ENCODE results near the gene IKZF4. TPM values are rescaled to one million over a fixed set of nuclear protein-coding genes. Genes with fewer than 3 reads are reported as not detected.

Gene IKZF4
- total and polyA plus RNA-seq, 2 of the 8 experiments (the other 6 are each of a cell fraction or from before 2014, with no cell fraction given), result 8.0 to 13.3 TPM

DNA sequence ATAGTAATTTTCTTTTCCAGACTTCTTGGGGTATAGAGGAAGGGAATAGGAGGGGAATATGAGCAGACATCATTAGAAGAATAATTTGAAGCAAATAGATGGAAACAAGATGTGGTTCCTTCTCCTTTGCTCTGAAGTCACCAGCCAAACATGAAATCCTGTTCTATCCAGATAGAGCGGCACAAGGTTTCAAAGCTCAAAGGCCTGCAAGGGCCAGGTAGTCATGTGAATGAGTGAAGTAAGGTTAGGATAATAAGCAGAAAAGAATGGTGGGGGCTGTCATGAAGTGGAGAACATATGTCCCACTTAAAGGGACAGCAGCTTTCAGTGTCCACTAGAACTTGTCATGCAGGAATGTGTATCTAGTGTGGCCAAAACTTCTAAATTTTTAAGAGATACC lies 2.5 kb upstream of the IKZF4 start:
- Histone ChIP-seq H3K36me3 (ENCODE audit: control insufficient read depth in 2 of 4, insufficient read depth in 4 of 4, low read length in 3 of 4) (peaks cover 0 to 5% (median 2%) of the 10 kb centered on the region in 4 experiments; a peak in 2 of 8 replicates), H2BK12ac (ENCODE audit: low read depth, low read length) (no peak overlapping the region), H2AFZ (ENCODE audit: low read length) (no peak overlapping the region), H3K14ac (ENCODE audit: insufficient read length) (no peak overlapping the region), H3K4me1 (replicated peaks in 1 of 4; ENCODE audit: control insufficient read depth in 3 of 4, insufficient read depth in 4 of 4, low read length in 3 of 4) (peaks cover 8 to 25% (median 16%) of the 10 kb centered on the region in 4 experiments), H3K9ac (replicated peaks in 1 of 4; ENCODE audit: extremely low read depth in 1 of 4, low read depth in 3 of 4, low read length in 3 of 4) (no peak overlapping the region), H3K9me3 (ENCODE audit: insufficient read depth in 2 of 2, low read depth in 1 of 2, low read length in 1 of 2) (no peaks in the 10 kb centered on the region), H3K27ac (ENCODE audit: low read depth, low read length) (no peak overlapping the region), H3K56ac (replicated peaks; ENCODE audit: insufficient read length, low read depth, low read length) (no peak overlapping the region), H3K79me2 (ENCODE audit: control insufficient read depth in 1 of 2, insufficient read depth in 2 of 2, low read length in 2 of 2) (no peaks in the 10 kb centered on the region), H4K91ac (replicated peaks; ENCODE audit: insufficient read length, low read length) (no peak overlapping the region), H4K5ac (ENCODE audit: insufficient read length, low read depth, low read length) (no peak overlapping the region), H2BK120ac (replicated peaks; ENCODE audit: low read depth, low read length) (no peak overlapping the region), H2BK15ac (ENCODE audit: low read length) (no peak overlapping the region), H3K23me2 (ENCODE audit: low read depth, low read length) (peaks cover 12% of the 10 kb centered on the region), H4K20me1 (replicated peaks in 1 of 2; ENCODE audit: control insufficient read depth in 1 of 2, insufficient read depth in 2 of 2, low read length in 2 of 2) (no peaks in the 10 kb centered on the region), H2BK5ac (ENCODE audit: low read depth, low read length) (no peak overlapping the region), H2AK5ac (ENCODE audit: low read depth, low read length) (no peak overlapping the region), H3K4ac (replicated peaks; ENCODE audit: insufficient read length, low read depth, low read length) (no peak overlapping the region), H2BK20ac (ENCODE audit: low read length) (no peak overlapping the region), H3K79me1 (ENCODE audit: low read depth, low read length) (no peaks in the 10 kb centered on the region; the same call in 1 of the 2 replicates), H3K27me3 (replicated peaks in 1 of 4; ENCODE audit: control insufficient read depth in 3 of 4, extremely low read depth in 1 of 4, insufficient read depth in 3 of 4, low read length in 3 of 4) (no peaks in the 10 kb centered on the region), H3K23ac (ENCODE audit: insufficient read length) (no peak overlapping the region), H3K4me2 (ENCODE audit: insufficient read depth in 1 of 2, low read depth in 2 of 2, low read length in 2 of 2) (no peak overlapping the region), H4K8ac (ENCODE audit: extremely low read depth, insufficient read depth, low read length) (no peak overlapping the region), H3K4me3 (ENCODE audit: extremely low read depth in 1 of 4, insufficient read depth in 2 of 4, low read depth in 3 of 4, low read length in 4 of 4) (no peak overlapping the region), H3K18ac (ENCODE audit: extremely low read depth, low read length) (no peak overlapping the region)
- DNase-seq (ENCODE audit: low read depth in 1 of 2, low spot score in 2 of 2) (no peak), FAIRE-seq (no peak)
- 100% methylated on average over 1 of the region's 1 CpG; no CpG with 5 or more reads in 1 of the 2 experiments for WGBS, 2 experiments (ENCODE audit: extremely low coverage in 1 of 2, insufficient coverage in 1 of 2, insufficient read length in 1 of 2, insufficient replicate concordance in 2 of 2, low coverage in 1 of 2, low lambda C conversion rate in 2 of 2, missing lambda C conversion rate in 1 of 2)
- CTCF ChIA-PET (ENCODE audit: partially characterized antibody), result interaction anchor here (0.6 to 18.1 kb wide), 5 partner anchors 9 to 1559 kb away, joined by 3 to 256 read pairs (median 6); partner anchors contain the start of gene SUOX
- TF ChIP-seq SP2 (IDR thresholded peaks at IDR 0.05; ENCODE audit: low read length) (no peak), POU5F1 (IDR thresholded peaks at IDR 0.05; ENCODE audit: low read depth, low read length) (no peak), CHD2 (IDR thresholded peaks at IDR 0.05; ENCODE audit: low read length) (no peak), SIX5 (IDR thresholded peaks at IDR 0.05; ENCODE audit: low read depth, low read length) (no peak), GTF2F1 (IDR thresholded peaks at IDR 0.05; ENCODE audit: borderline replicate concordance, low read depth, low read length) (no peak), EP300 (IDR thresholded peaks at IDR 0.05; ENCODE audit: borderline replicate concordance in 1 of 2, low read depth in 2 of 2, low read length in 2 of 2) (no peak), SUZ12 (IDR thresholded peaks at IDR 0.05; ENCODE audit: low read length) (no peak), JUN (IDR thresholded peaks at IDR 0.05; ENCODE audit: low read depth, low read length) (no peak), NRF1 (IDR thresholded peaks at IDR 0.05; ENCODE audit: low read depth, low read length) (no peak)
- TF ChIP-seq, protein P1, sequence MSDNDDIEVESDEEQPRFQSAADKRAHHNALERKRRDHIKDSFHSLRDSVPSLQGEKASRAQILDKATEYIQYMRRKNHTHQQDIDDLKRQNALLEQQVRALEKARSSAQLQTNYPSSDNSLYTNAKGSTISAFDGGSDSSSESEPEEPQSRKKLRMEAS (IDR thresholded peaks at IDR 0.05), result no peak
- POLR2A ChIA-PET (ENCODE audit: partially characterized antibody), result interaction anchor here (0.6 to 6.3 kb wide), 5 partner anchors 9 to 45 kb away, joined by 3 to 82 read pairs (median 14); partner anchors contain the start of gene RAB5B

Measured in H1 (cell line).